HG02571 (cell line): Measurements from ENCODE around the gene DPP6.
"Not testable (repeated sequence)": the region's sequence is repeated elsewhere in the genome, so short reads cannot be mapped to it uniquely, and the experiment has no call there.

ENCODE experiments used
- ATAC-seq: cut with Tn5 transposase; IDR thresholded peaks from one replicate; pipeline ENCODE4 v1.9.1; 2021; ENCODE audit warnings: mild to moderate bottlenecking, moderate library complexity; ENCODE audit not compliant: unreplicated experiment

Gene DPP6

GRCh38 chr7:154072395-154073181, 20.4 kb downstream of the DPP6 start:
- not testable (repeated sequence) for ATAC-seq

DNA sequence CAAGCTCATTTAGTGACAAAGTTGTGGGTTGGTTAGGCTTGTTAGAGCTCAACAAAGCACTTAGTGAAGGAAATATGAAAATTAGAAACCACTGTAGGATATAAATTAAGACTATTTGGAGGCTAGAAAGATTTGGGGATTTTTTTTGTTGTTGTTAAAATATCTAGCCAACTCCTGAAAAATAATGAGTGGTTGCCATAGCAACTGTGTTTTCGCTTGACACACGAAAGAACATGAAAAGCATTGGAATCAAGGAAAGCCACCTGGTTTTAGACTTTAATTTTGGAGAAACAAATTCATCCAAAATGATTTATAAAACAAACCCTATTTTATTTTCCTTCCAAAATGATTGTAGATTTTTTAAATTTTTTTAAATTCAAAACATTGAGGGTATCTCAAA, 26.3 kb downstream of the DPP6 start:
- not testable (repeated sequence) for ATAC-seq

DNA sequence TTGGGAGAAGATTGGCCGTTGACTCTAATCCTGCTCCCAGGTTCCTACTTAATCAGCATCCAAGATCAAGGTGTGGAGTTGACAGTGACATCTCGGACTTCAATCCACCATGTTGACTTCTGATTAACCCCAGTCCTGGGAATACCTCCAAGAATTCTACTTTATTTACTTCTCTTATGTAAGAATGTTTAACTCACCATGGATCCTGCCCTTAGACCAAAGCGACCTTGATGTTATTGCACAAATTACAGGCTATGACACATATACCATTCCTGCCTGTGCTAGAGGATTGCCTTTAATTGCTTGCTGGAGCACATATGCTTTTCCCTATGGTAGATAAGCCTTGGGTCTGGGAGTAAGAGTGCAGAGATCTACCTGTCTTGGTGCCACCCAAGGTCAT, 28.1 kb downstream of the DPP6 start:
- ATAC-seq: not testable (repeated sequence)

DNA sequence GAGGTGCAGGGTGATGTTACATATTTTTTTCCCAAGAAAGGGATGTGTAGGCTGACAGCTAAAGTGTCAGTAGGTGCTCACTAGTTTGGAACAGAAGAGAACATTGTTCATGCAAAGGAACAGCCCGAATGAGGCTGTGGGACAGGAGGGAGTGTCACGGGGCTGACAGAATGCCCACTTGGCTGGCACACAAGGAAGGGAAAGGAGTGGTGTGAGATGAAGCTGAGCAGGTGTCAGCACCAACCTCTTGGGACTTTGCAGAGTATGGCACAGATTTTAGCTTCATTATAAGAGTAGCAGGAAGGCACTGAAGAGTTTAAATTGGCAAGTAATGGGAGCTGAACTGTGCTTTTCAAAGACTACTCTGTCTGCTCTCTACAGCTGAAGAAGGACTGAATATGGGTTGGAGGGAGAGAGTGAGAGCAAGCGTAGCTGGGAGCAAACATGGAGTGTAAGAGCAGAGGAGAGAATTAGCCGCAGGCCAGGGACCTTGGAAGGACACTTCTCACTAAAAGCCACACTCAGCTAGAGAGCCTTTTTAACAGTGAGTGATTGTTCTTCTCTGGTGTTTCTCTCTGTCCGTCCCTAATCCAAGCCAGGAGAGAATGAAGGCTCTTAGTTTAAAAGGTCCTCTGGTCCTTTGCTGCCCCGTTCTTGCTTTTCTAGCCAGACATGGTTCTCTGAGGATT, 35.0 kb downstream of the DPP6 start:
- ATAC-seq: not testable (repeated sequence)

GRCh38 chr7:154092093-154092492, 39.9 kb downstream of the DPP6 start:
- ATAC-seq: not testable (repeated sequence)

DNA sequence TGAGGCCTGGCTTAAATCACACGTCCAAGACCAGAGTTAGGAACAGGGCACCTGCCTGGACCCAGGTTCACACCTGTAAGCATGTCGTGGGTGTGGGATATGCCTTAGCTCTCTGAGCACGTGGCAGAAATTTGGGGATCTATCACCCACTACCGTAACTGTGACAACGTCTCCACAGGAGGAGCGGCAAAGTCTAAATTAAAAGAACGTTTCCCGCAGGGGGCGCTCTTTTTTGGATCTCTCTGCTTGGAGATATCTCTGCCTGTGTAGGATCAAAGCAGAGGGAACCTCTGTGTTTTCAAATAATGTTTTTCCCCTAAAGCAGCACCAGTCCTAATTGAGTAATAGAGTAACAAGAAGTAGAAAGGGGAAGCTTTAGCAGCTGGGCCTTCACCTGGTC, 43.0 kb downstream of the DPP6 start:
- ATAC-seq: not testable (repeated sequence)

DNA sequence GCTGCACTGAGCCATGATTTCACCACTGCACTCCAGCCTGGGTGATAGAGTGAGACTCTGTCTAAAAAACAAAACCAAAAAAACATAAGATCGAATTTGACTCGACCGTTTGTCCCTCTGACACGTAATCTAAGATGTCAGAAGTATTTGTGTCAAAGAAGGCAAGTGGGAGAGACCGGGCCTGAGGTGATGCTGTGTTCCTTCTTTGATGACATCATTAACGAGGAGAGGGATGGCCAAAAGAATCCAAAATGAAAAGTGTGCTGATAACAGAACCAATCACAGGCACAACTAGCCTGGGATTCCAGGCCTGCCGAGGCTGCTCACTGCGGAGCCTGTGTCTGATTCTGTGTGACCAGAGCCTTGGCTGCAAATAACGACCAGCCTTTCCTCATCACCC, 52.9 kb downstream of the DPP6 start:
- not testable (repeated sequence) for ATAC-seq

DNA sequence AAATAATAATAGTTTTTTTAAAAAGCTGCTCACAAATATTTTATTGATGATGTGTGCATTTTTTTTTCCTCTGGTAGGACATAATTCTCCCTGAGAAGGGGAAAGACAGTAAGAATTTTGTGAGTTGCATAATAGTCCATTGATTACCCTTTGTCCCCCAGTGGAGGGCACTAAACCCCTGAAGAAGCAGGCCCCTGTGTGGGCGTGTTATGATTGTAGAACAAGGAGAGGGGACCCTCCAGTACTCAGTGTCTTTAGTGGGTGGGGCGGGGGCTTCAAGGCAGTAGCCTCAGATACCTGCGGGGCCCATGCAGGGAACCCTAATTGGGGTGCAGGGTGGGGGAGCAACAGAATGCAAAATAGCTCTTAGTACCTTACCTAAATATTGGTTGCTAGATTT, 57.4 kb downstream of the DPP6 start:
- ATAC-seq: not testable (repeated sequence)

- not testable (repeated sequence) for ATAC-seq
These were observed 61.6 kb downstream of the DPP6 start for GRCh38 chr7:154113732-154114351.

GRCh38 chr7:154117411-154118390, 65.5 kb downstream of the DPP6 start:
- ATAC-seq: not testable (repeated sequence)

DNA sequence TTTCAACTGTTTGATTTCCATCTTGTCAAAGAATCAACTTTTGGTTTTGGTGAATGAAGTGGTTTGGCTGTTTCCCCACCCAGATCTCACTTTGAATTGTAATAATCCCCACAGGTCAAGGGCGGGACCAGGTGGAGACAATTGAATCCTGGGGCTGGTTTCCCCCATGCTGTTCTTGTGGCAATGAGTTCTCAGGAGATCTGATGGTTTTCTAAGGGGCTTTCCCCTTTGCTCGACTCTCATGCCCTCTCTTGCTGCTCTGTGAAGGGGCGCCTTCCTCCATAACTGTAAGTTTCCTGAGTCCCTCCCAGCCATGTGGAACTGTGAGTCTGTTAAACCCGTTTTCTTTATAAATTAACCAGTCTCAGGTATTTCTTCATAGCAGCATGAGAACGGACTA, 68.6 kb downstream of the DPP6 start:
- ATAC-seq: not testable (repeated sequence)

- not testable (repeated sequence) for ATAC-seq
These were observed 70.5 kb downstream of the DPP6 start for GRCh38 chr7:154122720-154123119.

DNA sequence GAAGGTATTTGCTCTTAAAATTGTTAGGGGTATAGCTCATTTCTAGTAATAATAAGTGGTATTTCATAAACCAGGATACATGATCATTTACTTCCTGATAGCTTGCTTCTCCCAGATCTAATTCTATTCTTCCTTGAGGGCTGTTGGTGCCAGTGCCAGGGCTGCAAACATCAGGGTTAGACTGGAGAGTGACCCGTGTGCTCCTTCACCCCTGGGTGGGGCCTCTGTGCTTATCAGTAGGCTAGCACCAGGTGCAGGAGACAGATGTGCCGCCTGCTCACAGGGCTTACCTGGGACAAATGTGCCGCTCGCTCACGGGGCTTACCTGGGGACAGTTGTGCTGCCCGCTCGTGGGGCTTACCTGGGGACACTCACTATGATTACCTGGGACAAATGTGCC, 71.2 kb downstream of the DPP6 start:
- not testable (repeated sequence) for ATAC-seq

GRCh38 chr7:154129142-154129541, 76.9 kb downstream of the DPP6 start:
- not testable (repeated sequence) for ATAC-seq

- not testable (repeated sequence) for ATAC-seq
These were observed 80.4 kb downstream of the DPP6 start for GRCh38 chr7:154132617-154133016.

DNA sequence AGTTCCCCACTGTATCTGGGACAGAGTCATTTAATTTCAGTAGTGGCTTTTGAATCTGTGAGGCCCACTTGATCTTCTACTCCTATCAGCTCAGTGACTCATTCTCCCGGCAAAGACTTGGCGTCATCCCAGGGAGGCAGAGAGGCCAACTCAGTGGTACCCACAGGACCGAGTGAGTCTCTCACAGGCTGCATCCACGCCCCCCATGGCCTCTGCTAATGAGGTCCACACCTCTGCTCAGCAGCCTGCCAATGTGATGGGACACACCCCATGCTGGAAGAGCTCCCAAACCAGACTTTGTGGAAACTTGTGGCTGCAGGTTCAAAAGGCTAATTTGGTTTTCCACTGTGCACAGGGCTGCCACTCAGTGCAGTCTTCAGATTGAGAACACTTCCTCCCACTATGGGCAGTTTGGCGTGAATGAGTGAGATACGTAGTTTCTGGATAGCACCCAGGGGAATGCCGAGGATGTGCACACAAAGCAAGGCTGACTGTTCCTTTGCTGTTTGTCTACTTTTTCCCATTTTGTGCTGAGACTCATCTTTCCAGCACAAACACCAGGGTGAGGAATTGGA, 81.6 kb downstream of the DPP6 start:
- not testable (repeated sequence) for ATAC-seq

DNA sequence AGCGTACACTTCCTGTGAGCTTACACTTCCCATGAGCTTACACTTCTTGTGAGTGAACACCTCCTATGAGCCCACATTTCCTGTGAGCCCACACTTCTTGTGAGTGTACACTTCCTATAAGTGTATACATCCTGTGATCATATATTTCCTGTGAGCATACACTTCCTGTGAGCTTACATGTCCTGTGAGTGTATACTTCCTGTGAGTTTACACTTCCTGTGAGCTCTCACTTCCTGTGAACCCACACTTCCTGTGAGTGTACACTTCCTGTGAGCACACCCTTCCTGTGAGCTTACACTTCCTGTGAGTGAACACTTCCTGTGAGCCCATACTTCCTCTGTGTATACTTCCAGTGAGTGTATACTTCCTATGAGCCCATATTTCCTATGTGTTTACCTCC, 82.5 kb downstream of the DPP6 start:
- not testable (repeated sequence) for ATAC-seq

DNA sequence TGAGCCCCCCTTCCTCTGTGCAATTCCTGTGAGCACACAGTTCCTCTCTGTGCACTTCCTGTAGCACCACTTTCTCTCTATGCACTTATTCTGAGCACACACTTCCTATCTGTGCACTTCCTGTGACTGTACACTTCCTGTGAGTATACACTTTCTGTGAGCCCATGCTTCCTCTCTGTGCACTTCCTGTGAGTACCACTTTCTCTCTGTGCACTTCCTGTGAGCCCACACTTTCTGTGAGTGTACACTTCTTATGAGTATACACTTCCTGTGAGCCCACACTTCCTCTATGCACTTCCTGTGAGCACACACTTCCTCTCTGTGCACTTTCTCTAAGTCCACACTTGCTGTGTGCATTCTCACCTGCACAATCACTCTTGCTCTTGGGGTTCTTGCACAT, 83.4 kb downstream of the DPP6 start:
- not testable (repeated sequence) for ATAC-seq

GRCh38 chr7:154145922-154146706, 93.9 kb downstream of the DPP6 start:
- not testable (repeated sequence) for ATAC-seq
